Measurements from ENCODE around the gene SEL1L3.

SEL1L3 gene

DNA sequence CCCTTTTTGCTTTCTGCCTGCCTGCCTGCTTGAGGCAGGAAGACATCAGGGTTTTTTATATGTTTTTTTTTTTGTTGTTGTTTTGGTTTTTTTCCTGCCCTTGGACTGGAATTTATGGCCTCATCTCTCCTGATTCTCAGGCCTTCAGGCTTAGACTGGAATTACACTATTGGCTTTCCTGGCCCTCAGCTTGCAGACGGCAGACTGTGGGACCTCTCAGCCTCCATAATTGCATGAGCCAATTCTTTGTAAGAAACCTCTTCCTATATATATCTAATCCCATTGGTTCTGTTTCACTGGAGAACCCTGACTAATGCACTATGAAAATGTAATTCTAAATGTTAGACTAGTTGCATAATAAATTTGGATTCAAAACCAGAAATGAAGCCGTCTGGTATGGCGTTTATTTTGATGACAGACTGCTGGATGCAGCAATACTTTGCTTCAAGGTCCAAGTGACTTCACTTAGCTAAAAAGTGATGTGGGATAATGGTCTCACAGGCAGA lies 59.0 kb downstream of the SEL1L3 start:
- DNase-seq: no peak
- Histone ChIP-seq H4K8ac (ENCODE audit: low read length) (no peak overlapping the region), H3K23ac (ENCODE audit: low read length in 2 of 2) (no peak overlapping the region), H3K4me1 (ENCODE audit: control insufficient read depth, insufficient read depth, low read depth, low read length) (no peaks in the 10 kb centered on the region), H4K91ac (ENCODE audit: low read length) (no peak overlapping the region), H3K27ac (ENCODE audit: low read length, poor library complexity, severe bottlenecking) (no peak overlapping the region), H2AK5ac (ENCODE audit: low read length, severe bottlenecking) (no peak overlapping the region), H3K18ac (ENCODE audit: low read depth in 1 of 2, low read length in 2 of 2) (no peak overlapping the region), H2BK120ac (ENCODE audit: low read depth, low read length) (no peak overlapping the region), H2BK12ac (ENCODE audit: low read length in 2 of 2) (no peak overlapping the region), H3K14ac (ENCODE audit: low read length in 2 of 2) (no peak overlapping the region), H3K79me1 (replicated peaks; ENCODE audit: low read length, poor library complexity, severe bottlenecking) (no peaks in the 10 kb centered on the region), H3K4ac (ENCODE audit: low read depth in 1 of 2, low read length in 2 of 2) (no peak overlapping the region), H2AFZ (ENCODE audit: low read depth, low read length) (no peak overlapping the region), H3K9me3 (ENCODE audit: control insufficient read depth, low read length) (no peaks in the 10 kb centered on the region), H3K4me2 (ENCODE audit: low read length, poor library complexity, severe bottlenecking) (no peak overlapping the region), H3K9ac (ENCODE audit: low read length) (no peak overlapping the region), H2BK15ac (ENCODE audit: low read depth, poor library complexity, severe bottlenecking) (no peak overlapping the region), H3K4me3 (ENCODE audit: insufficient read depth in 1 of 2, low read depth in 1 of 2, low read length in 2 of 2) (no peak overlapping the region), H3K27me3 (ENCODE audit: control insufficient read depth in 1 of 2, insufficient read depth in 1 of 2, low read length in 2 of 2) (no peaks in the 10 kb centered on the region), H3K36me3 (ENCODE audit: control insufficient read depth in 1 of 2, insufficient read depth in 2 of 2, low read depth in 1 of 2, low read length in 2 of 2) (no peaks in the 10 kb centered on the region), H2BK5ac (ENCODE audit: low read depth, low read length, poor library complexity, severe bottlenecking) (no peak overlapping the region)
- 76% methylated on average over 3 of the region's 3 CpGs for WGBS

- no peak overlapping the region for H3K9ac ChIP-seq (ENCODE audit: low read length)
- no peaks in the 10 kb centered on the region for H3K9me3 ChIP-seq (ENCODE audit: control insufficient read depth, low read length)
- no peak overlapping the region for H2AFZ ChIP-seq (ENCODE audit: low read depth, low read length)
- no peak overlapping the region for H2BK5ac ChIP-seq (ENCODE audit: low read depth, low read length, poor library complexity, severe bottlenecking)
- no peak overlapping the region for H2BK15ac ChIP-seq (ENCODE audit: low read depth, poor library complexity, severe bottlenecking)
- H3K4me3 ChIP-seq (ENCODE audit: insufficient read depth in 1 of 2, low read depth in 1 of 2, low read length in 2 of 2): no peak overlapping the region
- no peak overlapping the region for H3K23ac ChIP-seq (ENCODE audit: low read length in 2 of 2)
- no peak overlapping the region for H3K27ac ChIP-seq (ENCODE audit: low read length, poor library complexity, severe bottlenecking)
- H3K14ac ChIP-seq (ENCODE audit: low read length in 2 of 2): no peak overlapping the region
- no peak overlapping the region for H4K91ac ChIP-seq (ENCODE audit: low read length)
- H3K4me1 ChIP-seq (ENCODE audit: control insufficient read depth, insufficient read depth, low read depth, low read length): no peaks in the 10 kb centered on the region
- no peak overlapping the region for H2BK120ac ChIP-seq (ENCODE audit: low read depth, low read length)
- no peak overlapping the region for H2BK12ac ChIP-seq (ENCODE audit: low read length in 2 of 2)
- H3K18ac ChIP-seq (ENCODE audit: low read depth in 1 of 2, low read length in 2 of 2): no peak overlapping the region
- H3K36me3 ChIP-seq (ENCODE audit: control insufficient read depth in 1 of 2, insufficient read depth in 2 of 2, low read depth in 1 of 2, low read length in 2 of 2): no peaks in the 10 kb centered on the region
- H4K8ac ChIP-seq (ENCODE audit: low read length): no peak overlapping the region
- H3K4ac ChIP-seq (ENCODE audit: low read depth in 1 of 2, low read length in 2 of 2): no peak overlapping the region
- H3K27me3 ChIP-seq (ENCODE audit: control insufficient read depth in 1 of 2, insufficient read depth in 1 of 2, low read length in 2 of 2): no peaks in the 10 kb centered on the region
- no peak overlapping the region for H2AK5ac ChIP-seq (ENCODE audit: low read length, severe bottlenecking)
- H3K79me1 ChIP-seq (replicated peaks; ENCODE audit: low read length, poor library complexity, severe bottlenecking): no peaks in the 10 kb centered on the region
- no peak for DNase-seq
- H3K4me2 ChIP-seq (ENCODE audit: low read length, poor library complexity, severe bottlenecking): no peak overlapping the region
These were observed 61.2 kb downstream of the SEL1L3 start for GRCh38 chr4:25801594-25801993.

DNA sequence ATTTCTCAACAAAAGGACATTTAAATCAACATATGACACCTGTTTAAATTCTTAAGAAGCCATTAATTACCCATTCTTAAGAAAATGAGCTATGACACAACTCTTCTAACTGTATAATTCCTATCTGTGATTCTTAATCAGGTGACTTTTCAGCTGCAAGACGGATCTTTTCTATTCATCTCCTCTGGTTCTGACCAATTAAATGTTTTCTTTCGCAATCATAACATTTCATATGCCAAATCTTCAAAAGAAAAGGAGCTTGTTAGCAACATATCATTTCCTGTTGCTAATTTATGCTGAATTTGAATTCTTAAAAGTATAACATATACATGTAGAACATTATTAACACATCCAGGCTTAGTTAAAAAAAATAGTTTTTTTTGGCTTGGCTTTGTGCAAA lies 62.5 kb downstream of the SEL1L3 start:
- Histone ChIP-seq H3K9me3 (ENCODE audit: control insufficient read depth, low read length) (no peaks in the 10 kb centered on the region), H3K4me1 (ENCODE audit: control insufficient read depth, insufficient read depth, low read depth, low read length) (peaks cover 10% of the 10 kb centered on the region), H2BK15ac (ENCODE audit: low read depth, poor library complexity, severe bottlenecking) (no peak overlapping the region), H4K8ac (ENCODE audit: low read length) (no peak overlapping the region), H3K4me3 (ENCODE audit: insufficient read depth in 1 of 2, low read depth in 1 of 2, low read length in 2 of 2) (no peak overlapping the region), H2BK120ac (ENCODE audit: low read depth, low read length) (no peak overlapping the region), H2AK5ac (ENCODE audit: low read length, severe bottlenecking) (no peak overlapping the region), H3K23ac (ENCODE audit: low read length in 2 of 2) (no peak overlapping the region), H3K14ac (ENCODE audit: low read length in 2 of 2) (no peak overlapping the region), H3K9ac (ENCODE audit: low read length) (no peak overlapping the region), H4K91ac (ENCODE audit: low read length) (no peak overlapping the region), H2BK12ac (ENCODE audit: low read length in 2 of 2) (no peak overlapping the region), H3K4ac (ENCODE audit: low read depth in 1 of 2, low read length in 2 of 2) (no peak overlapping the region), H3K18ac (ENCODE audit: low read depth in 1 of 2, low read length in 2 of 2) (no peak overlapping the region), H2BK5ac (ENCODE audit: low read depth, low read length, poor library complexity, severe bottlenecking) (no peak overlapping the region), H3K79me1 (replicated peaks; ENCODE audit: low read length, poor library complexity, severe bottlenecking) (no peaks in the 10 kb centered on the region), H3K4me2 (ENCODE audit: low read length, poor library complexity, severe bottlenecking) (no peak overlapping the region), H3K27ac (ENCODE audit: low read length, poor library complexity, severe bottlenecking) (no peak overlapping the region), H3K27me3 (ENCODE audit: control insufficient read depth in 1 of 2, insufficient read depth in 1 of 2, low read length in 2 of 2) (no peaks in the 10 kb centered on the region), H3K36me3 (ENCODE audit: control insufficient read depth in 1 of 2, insufficient read depth in 2 of 2, low read depth in 1 of 2, low read length in 2 of 2) (no peaks in the 10 kb centered on the region), H2AFZ (ENCODE audit: low read depth, low read length) (no peak overlapping the region)
- WGBS: 100% methylated on average over 1 of the region's 2 CpGs
- DNase-seq: no peak

DNA sequence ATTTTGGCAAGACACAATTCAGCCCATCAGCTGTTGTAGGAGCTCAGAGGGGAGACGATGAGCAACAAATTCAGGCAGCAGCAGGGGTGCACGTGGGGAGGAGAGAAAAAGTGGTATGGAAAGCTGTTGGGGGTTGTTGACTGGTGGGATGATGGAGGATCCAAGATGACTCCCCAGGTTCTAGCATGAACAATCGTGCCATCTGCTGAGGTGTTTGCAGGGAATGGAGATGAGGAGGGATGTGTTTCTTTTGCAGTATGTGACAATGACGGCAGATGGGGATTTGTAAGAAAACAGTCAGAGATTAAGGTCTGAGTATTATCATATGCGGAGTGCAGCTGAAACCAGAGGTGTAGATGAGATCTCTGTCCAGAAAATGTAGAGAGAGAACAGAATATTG lies 63.3 kb downstream of the SEL1L3 start:
- Histone ChIP-seq H3K27me3 (ENCODE audit: control insufficient read depth in 1 of 2, insufficient read depth in 1 of 2, low read length in 2 of 2) (no peaks in the 10 kb centered on the region), H3K4me2 (ENCODE audit: low read length, poor library complexity, severe bottlenecking) (no peak overlapping the region), H3K36me3 (ENCODE audit: control insufficient read depth in 1 of 2, insufficient read depth in 2 of 2, low read depth in 1 of 2, low read length in 2 of 2) (no peaks in the 10 kb centered on the region), H4K8ac (ENCODE audit: low read length) (no peak overlapping the region), H3K4me3 (ENCODE audit: insufficient read depth in 1 of 2, low read depth in 1 of 2, low read length in 2 of 2) (no peak overlapping the region), H2BK12ac (ENCODE audit: low read length in 2 of 2) (no peak overlapping the region), H2AFZ (ENCODE audit: low read depth, low read length) (no peak overlapping the region), H4K91ac (ENCODE audit: low read length) (no peak overlapping the region), H2AK5ac (ENCODE audit: low read length, severe bottlenecking) (no peak overlapping the region), H3K27ac (ENCODE audit: low read length, poor library complexity, severe bottlenecking) (no peak overlapping the region), H2BK120ac (ENCODE audit: low read depth, low read length) (no peak overlapping the region), H3K9ac (ENCODE audit: low read length) (no peak overlapping the region), H3K79me1 (replicated peaks; ENCODE audit: low read length, poor library complexity, severe bottlenecking) (no peaks in the 10 kb centered on the region), H3K4ac (ENCODE audit: low read depth in 1 of 2, low read length in 2 of 2) (no peak overlapping the region), H3K18ac (ENCODE audit: low read depth in 1 of 2, low read length in 2 of 2) (no peak overlapping the region), H3K9me3 (ENCODE audit: control insufficient read depth, low read length) (no peaks in the 10 kb centered on the region), H3K23ac (ENCODE audit: low read length in 2 of 2) (no peak overlapping the region), H2BK15ac (ENCODE audit: low read depth, poor library complexity, severe bottlenecking) (no peak overlapping the region), H3K4me1 (ENCODE audit: control insufficient read depth, insufficient read depth, low read depth, low read length) (peaks cover 10% of the 10 kb centered on the region), H2BK5ac (ENCODE audit: low read depth, low read length, poor library complexity, severe bottlenecking) (no peak overlapping the region), H3K14ac (ENCODE audit: low read length in 2 of 2) (no peak overlapping the region)
- 91% methylated on average over 5 of the region's 5 CpGs for WGBS
- no peak for DNase-seq

Measured in mesenchymal stem cell (in vitro differentiated cells and primary cell).